Bronchial epithelial cell (primary cell): Measurements from ENCODE around the gene PSMB9. TPM values are rescaled to one million over a fixed set of nuclear protein-coding genes. Genes with fewer than 3 reads are reported as not detected.

ENCODE experiments used
- DNase-seq: peaks from one replicate; pipeline ENCODE4 v3.0.0-alpha.2; 2010; ENCODE audit warnings: low read depth
- FAIRE-seq: peaks from 2 replicates; lab custom pipeline; 2011; peaks lifted over from hg19 to GRCh38; lab: Jason Lieb, UNC
- H3K27me3 ChIP-seq: 2 replicates; pipeline ENCODE4 v1.5.1; 2011; ENCODE audit warnings: low read length; ENCODE audit not compliant: control insufficient read depth, insufficient read depth
- H3K36me3 ChIP-seq: 2 replicates; pipeline ENCODE4 v1.5.1; 2011; ENCODE audit warnings: low read length; ENCODE audit not compliant: control insufficient read depth, insufficient read depth
- H3K4me3 ChIP-seq: 2 replicates; pipeline ENCODE4 v1.5.1; 2011; ENCODE audit warnings: mild to moderate bottlenecking, low read depth, low read length, control low read depth
- total RNA-seq: library from RNA; depleted of rRNA; stranded (reverse); fragments of >200 nt; gene quantifications from 2 replicates; pipeline ENCODE4 v1.2.1, GENCODE V29; 2014
- TF ChIP-seq, protein P1 (sequence below): IDR thresholded peaks from 2 replicates; pipeline ENCODE4 v1.5.1; 2011; ENCODE audit warnings: mild to moderate bottlenecking, moderate library complexity, low read length, control low read depth, inconsistent platforms; ENCODE audit not compliant: insufficient read depth, severe bottlenecking

PSMB9 gene
- total RNA-seq, 1 donor from 2014 or later = 0.53 TPM

DNA sequence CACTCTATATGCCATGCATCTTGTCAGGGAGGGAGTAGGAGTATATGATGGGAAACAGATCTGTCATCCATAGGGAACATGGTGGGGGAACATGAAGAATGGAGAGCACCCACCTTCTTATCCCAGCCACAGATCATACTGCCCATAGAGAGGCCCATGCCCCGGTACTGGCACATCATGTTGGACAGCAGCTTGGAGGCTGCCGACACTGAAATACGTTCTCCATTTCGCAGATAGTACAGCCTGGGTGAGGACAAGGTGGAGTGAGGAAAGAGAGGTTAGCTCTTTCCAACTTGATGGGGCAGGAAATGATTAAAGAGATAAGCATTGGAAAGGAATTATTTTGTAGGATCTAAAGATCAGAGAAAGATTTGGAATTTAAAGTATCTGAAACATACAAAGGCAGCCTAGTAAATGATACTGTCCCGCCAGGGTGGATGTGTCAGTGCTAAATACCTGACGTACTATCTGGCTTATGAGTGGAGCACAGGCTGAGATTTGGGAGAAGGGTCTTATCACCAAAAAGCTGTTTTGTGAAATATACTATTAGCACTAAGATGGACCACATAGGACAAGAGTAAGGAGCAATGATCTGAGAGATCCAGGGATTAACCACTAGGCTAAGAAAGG lies 11.9 kb upstream of the PSMB9 start:
- no peak overlapping the region for H3K4me3 ChIP-seq
- H3K36me3 ChIP-seq = peaks cover 7% of the 10 kb centered on the region
- no peak for FAIRE-seq
- TF ChIP-seq, protein P1, sequence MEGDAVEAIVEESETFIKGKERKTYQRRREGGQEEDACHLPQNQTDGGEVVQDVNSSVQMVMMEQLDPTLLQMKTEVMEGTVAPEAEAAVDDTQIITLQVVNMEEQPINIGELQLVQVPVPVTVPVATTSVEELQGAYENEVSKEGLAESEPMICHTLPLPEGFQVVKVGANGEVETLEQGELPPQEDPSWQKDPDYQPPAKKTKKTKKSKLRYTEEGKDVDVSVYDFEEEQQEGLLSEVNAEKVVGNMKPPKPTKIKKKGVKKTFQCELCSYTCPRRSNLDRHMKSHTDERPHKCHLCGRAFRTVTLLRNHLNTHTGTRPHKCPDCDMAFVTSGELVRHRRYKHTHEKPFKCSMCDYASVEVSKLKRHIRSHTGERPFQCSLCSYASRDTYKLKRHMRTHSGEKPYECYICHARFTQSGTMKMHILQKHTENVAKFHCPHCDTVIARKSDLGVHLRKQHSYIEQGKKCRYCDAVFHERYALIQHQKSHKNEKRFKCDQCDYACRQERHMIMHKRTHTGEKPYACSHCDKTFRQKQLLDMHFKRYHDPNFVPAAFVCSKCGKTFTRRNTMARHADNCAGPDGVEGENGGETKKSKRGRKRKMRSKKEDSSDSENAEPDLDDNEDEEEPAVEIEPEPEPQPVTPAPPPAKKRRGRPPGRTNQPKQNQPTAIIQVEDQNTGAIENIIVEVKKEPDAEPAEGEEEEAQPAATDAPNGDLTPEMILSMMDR = no peak
- no peak for DNase-seq
- H3K27me3 ChIP-seq = no peaks in the 10 kb centered on the region

DNA sequence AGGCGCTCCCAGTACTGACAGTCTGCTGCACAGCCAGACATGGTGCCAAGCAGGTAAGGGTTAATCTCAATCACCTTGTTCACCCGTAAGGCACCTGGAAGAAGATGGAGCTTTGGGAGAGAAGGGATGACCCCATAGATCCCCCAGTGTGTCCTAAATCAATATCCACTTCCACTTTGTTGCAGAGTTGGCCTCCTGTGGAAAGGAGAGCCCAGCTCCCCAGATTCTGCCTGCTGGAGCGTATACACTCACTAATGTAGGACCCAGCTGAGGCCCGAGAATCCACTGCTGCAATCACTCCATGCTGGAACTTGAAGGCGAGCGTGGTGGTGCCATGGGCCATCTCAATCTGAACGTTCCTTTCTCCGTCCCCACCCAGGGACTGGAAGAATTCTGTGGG lies 11.3 kb upstream of the PSMB9 start:
- peaks cover 7% of the 10 kb centered on the region for H3K36me3 ChIP-seq
- DNase-seq (no peak), FAIRE-seq (no peak)
- TF ChIP-seq, protein P1 = no peak
- H3K4me3 ChIP-seq = no peak overlapping the region
- no peaks in the 10 kb centered on the region for H3K27me3 ChIP-seq

DNA sequence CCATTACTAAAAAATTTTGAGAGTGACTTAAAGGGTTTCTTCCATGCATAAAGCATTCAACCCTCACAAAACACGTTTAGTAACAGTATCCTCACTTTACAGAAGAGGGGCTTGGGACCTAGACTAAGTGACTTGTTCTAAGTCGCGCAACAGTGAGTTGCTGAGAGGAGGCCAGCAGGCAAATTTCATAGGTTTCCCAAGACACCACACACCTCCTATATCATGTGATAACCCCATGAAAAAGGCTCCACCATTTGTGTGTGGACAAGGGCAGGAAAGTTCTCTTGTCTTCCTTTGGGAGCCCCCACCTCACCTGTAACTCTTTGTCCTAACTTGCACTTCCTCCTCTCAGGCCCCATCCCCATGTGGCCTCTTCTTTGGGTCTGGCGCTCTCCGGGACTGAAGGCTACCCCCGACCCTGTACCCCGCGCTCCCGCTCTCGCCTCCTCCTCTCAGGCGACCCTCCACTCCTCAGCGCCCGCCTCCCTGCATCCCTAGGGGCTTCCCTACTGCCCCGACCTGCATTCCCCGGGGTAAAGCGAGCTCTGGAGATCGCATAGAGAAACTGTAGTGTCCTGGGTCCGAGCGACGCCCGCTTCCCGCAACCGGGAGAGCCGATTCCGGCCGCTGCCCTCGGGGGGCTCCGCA lies 10.5 kb upstream of the PSMB9 start:
- TF ChIP-seq, protein P1 = no peak
- FAIRE-seq = no peak
- peak overlapping the region; percentile 67 for H3K4me3 ChIP-seq
- DNase-seq = no peak
- H3K36me3 ChIP-seq = peaks cover 10% of the 10 kb centered on the region
- H3K27me3 ChIP-seq = no peaks in the 10 kb centered on the region

DNA sequence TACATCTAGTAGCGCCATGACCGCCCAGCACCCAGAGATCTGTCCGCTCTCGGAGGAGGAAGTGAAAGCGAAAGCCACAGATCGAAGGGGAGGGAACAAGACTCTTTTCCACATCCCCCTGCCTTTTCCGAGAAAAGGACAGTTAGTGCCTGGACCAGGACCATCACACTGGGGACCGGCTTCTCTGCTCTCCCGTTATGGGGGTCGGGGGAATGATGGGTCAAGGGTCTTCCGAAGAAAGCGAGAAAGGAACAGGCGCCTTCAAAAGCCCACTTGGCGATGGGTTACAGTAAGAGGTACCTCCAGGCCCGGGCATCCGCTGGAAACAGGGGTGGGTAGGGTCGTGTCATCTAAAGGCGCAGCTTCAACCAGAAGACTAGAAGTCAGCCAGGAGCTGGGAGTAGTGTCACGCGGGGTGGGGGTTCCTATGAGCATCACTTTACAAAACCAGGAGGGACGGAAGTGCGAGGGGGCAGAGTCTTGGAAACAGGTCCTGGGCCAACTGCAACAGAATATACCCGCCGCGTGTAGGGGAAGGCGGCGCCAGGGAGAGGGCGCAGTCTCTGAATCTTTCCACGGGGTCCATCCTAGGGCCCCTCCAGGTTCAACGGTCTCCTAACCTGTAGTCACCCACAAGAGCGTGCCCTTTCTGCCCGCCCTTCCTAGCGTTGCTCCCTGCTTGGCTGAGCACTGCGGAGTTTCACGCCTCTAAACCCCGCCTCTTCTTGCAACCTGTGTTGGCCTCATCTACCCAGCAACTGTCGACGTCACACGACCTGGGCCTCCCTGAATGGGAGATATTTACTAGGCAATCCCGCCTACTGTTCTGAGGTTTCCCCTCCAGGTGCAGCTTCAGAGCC lies 9.8 kb upstream of the PSMB9 start, which contains the start of gene PSMB8:
Gene PSMB8 (minus strand): TSS at position 69 of the 860 bp plus-strand sequence. CDS start 51 bp downstream, at position 18.
- DNase-seq (peak; percentile 98), FAIRE-seq (peak; percentile 36)
- H3K36me3 ChIP-seq = peaks cover 12% of the 10 kb centered on the region
- peak within 1 kb of the TSS; percentile 67 for H3K4me3 ChIP-seq
- no peaks in the 10 kb centered on the region for H3K27me3 ChIP-seq
- TF ChIP-seq, protein P1 = peak; percentile 5

DNA sequence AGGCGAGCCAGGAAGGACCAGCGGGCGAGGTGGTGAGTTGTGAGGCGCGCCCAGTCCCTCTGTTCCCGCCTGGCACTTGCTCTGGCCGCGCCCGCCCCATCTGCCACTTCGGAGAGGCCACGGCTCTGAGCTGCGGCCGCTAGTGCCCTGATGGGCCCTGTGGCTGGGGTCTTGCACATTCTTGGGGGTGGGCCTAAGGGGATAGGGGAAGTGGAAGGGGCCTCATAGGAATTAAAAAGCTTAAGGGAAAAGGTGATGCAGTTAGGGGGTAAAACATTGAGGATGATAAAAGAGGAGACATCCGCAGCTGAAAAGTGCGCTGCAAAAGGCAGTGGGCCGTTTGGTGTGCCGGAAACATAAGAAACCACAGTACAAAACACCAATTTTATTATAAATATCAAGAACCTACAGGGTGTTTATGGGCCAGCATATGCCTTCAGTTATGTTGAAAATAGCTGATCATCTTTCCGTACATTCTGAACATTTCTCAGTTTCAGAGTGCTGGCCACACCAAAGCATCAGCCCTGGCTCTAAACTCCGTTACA lies 9.1 kb upstream of the PSMB9 start:
- FAIRE-seq = no peak
- peaks cover 12% of the 10 kb centered on the region for H3K36me3 ChIP-seq
- no peak for DNase-seq
- TF ChIP-seq, protein P1 = no peak
- H3K4me3 ChIP-seq = no peak overlapping the region
- no peaks in the 10 kb centered on the region for H3K27me3 ChIP-seq
